Measurements from ENCODE around the gene LRRC8E. TPM values are rescaled to one million over a fixed set of nuclear protein-coding genes. Genes with fewer than 3 reads are reported as not detected.

LRRC8E gene
- total RNA-seq, 1 donor from 2014 or later = 4.3 TPM

Other genes starting within 250 kb of the LRRC8E start
- not detected for gene RETN, start 219.5 kb upstream of the LRRC8E start, total RNA-seq
- 0.18 TPM for gene MCEMP1, start 211.4 kb upstream of the LRRC8E start, total RNA-seq
- 53.7 TPM for gene TRAPPC5, start 207.7 kb upstream of the LRRC8E start, total RNA-seq
- 0.45 TPM for gene FCER2, start 186.4 kb upstream of the LRRC8E start, total RNA-seq
- 34.3 TPM for gene CLEC4G, start 156.4 kb upstream of the LRRC8E start, total RNA-seq
- 1.2 TPM for gene CD209, start 141.0 kb upstream of the LRRC8E start, total RNA-seq
- 13.2 TPM for gene CLEC4M, start 125.3 kb upstream of the LRRC8E start, total RNA-seq
- gene EVI5L, start 58.3 kb upstream of the LRRC8E start, total RNA-seq = 4.8 TPM
- gene PRR36, start 14.1 kb upstream of the LRRC8E start, total RNA-seq = 0.15 TPM
- gene MAP2K7, start 15.4 kb downstream of the LRRC8E start, total RNA-seq = 20.8 TPM
- gene TGFBR3L, start 26.3 kb downstream of the LRRC8E start, total RNA-seq = 3.4 TPM
- 4.1 TPM for gene SNAPC2, start 31.8 kb downstream of the LRRC8E start, total RNA-seq
- not detected for gene CTXN1, start 37.6 kb downstream of the LRRC8E start, total RNA-seq
- 33.5 TPM for gene TIMM44, start 55.2 kb downstream of the LRRC8E start, total RNA-seq
- gene ELAVL1, start 117.1 kb downstream of the LRRC8E start, total RNA-seq = 28.6 TPM
- gene CCL25, start 164.2 kb downstream of the LRRC8E start, total RNA-seq = 0.30 TPM